K562 (cell line): ENCODE measurements around the gene TXNDC9. TPM values are rescaled to one million over a fixed set of nuclear protein-coding genes. Genes with fewer than 3 reads are reported as not detected.

Experiments used
- ADNP ChIP-seq: fragments of 200-800 bp; sonication (Bioruptor generic); IDR thresholded peaks from 2 replicates; pipeline ENCODE4 v1.6.1; 2016; ENCODE audit warnings: missing genetic modification characterization, missing compliant biosample characterization
- CBX1 ChIP-seq: sonication (generic); IDR thresholded peaks from 2 replicates; pipeline ENCODE4 v1.6.1; 2016; ENCODE audit warnings: antibody characterized with exemption, low read depth, mild to moderate bottlenecking
- E2F8 ChIP-seq: fragments of 450-650 bp; IDR thresholded peaks from 2 replicates; pipeline ENCODE4 v1.7.1; 2018; ENCODE audit warnings: mild to moderate bottlenecking, low read depth; ENCODE audit not compliant: partially characterized antibody
- EP300 ChIP-seq: IDR thresholded peaks from 2 replicates; pipeline ENCODE4 v1.6.1; 2012; ENCODE audit warnings: low read length, improper control_type of control experiment
- GATA2 ChIP-seq: sonication (generic); formaldehyde crosslinking; IDR thresholded peaks from 2 replicates; pipeline ENCODE4 v1.4.0; 2020; ENCODE audit warnings: mild to moderate bottlenecking, missing genetic modification reagents
- HMGXB4 ChIP-seq: sonication (generic); formaldehyde crosslinking; IDR thresholded peaks from 2 replicates; pipeline ENCODE4 v1.8.1; 2023; ENCODE audit warnings: mild to moderate bottlenecking, missing genetic modification reagents
- KHSRP ChIP-seq: fragments of 450-650 bp; IDR thresholded peaks from 2 replicates; pipeline ENCODE4 v1.6.1; 2017
- NFRKB ChIP-seq: fragments of 450-650 bp; IDR thresholded peaks from 2 replicates; pipeline ENCODE4 v1.6.1; 2016; ENCODE audit warnings: low read depth
- NFYB ChIP-seq: IDR thresholded peaks from 2 replicates; pipeline ENCODE4 v1.6.1; 2011; ENCODE audit warnings: mild to moderate bottlenecking, moderate library complexity; ENCODE audit not compliant: insufficient read length; ENCODE audit errors: extremely low read depth
- PHF8 ChIP-seq: fragments of 200-600 bp; sonication (generic); IDR thresholded peaks from 2 replicates; pipeline ENCODE4 v1.6.1; 2012; ENCODE audit warnings: mixed run types, mild to moderate bottlenecking, inconsistent platforms, low read length, moderate library complexity, borderline replicate concordance
- PHTF2 ChIP-seq: fragments of 250-450 bp; sonication (Bioruptor Pico); IDR thresholded peaks from 2 replicates; pipeline ENCODE4 v1.5.0; 2021; ENCODE audit warnings: mild to moderate bottlenecking
- SMARCE1 ChIP-seq: fragments of 450-650 bp; IDR thresholded peaks from 2 replicates; pipeline ENCODE4 v1.7.1; 2016; ENCODE audit warnings: mild to moderate bottlenecking
- SREBF1 ChIP-seq: fragments of 150-350 bp; IDR thresholded peaks from 2 replicates; pipeline ENCODE4 v1.6.1; 2014; ENCODE audit warnings: antibody characterized with exemption, low read depth, low read length, borderline replicate concordance
- ZKSCAN3 ChIP-seq: fragments of 250-450 bp; sonication (Bioruptor Pico); IDR thresholded peaks from 2 replicates; pipeline ENCODE4 v1.4.0; 2020
- ZKSCAN8 ChIP-seq: fragments of 200-800 bp; sonication (Bioruptor generic); IDR thresholded peaks from 2 replicates; pipeline ENCODE4 v1.6.1; 2016; ENCODE audit warnings: missing genetic modification characterization, missing compliant biosample characterization
- ZNF184 ChIP-seq: sonication (generic); formaldehyde crosslinking; IDR thresholded peaks from 2 replicates; pipeline ENCODE4 v1.5.0; 2020; ENCODE audit warnings: missing genetic modification reagents
- ZNF407 ChIP-seq: fragments of 450-650 bp; IDR thresholded peaks from 2 replicates; pipeline ENCODE4 v1.6.1; 2016; ENCODE audit warnings: low read depth
- ZNF830 ChIP-seq: fragments of 250-450 bp; sonication (Bioruptor Pico); IDR thresholded peaks from 2 replicates; pipeline ENCODE4 v1.5.0; 2021; ENCODE audit warnings: mild to moderate bottlenecking
- polyA plus RNA-seq, 8 experiments: library from polyadenylated mRNA; depleted of rRNA in 4 of 8; stranded (reverse) in 5 of 8; unstranded in 3 of 8; fragments of >200 nt; fragmentation: Nextera tagmentation in 2 of 8; fragmentation: Illumina TruSeq in 1 of 8; extraction: Ambion mirVana in 2 of 8; extraction: Trizol in 1 of 8; gene quantifications; 2 replicates each; pipeline versions ENCODE4 v1.2.1 to v1.2.3, GENCODE V29; 2011 to 2014; ENCODE audit warnings: inconsistent platforms in 1 of 8, missing spikeins in 1 of 8
- total RNA-seq, 7 experiments: library from RNA; depleted of rRNA in 6 of 7; stranded (reverse); fragments of >200 nt in 6 of 7; fragmentation: Illumina TruSeq in 2 of 7; extraction: Trizol in 2 of 7; gene quantifications; 2 replicates each; pipeline versions ENCODE4 v1.2.1 to v1.2.3, GENCODE V29; 2011 to 2021; ENCODE audit warnings: low replicate concordance in 1 of 7

TXNDC9 gene
- total and polyA plus RNA-seq, 9 of the 15 experiments (the other 6 are each of a cell fraction or from before 2014, with no cell fraction given): 37.5 to 211 (median 65.5) TPM

- no peak for TF ChIP-seq ZNF407
- no peak for TF ChIP-seq CBX1
- TF ChIP-seq GATA2 (CRISPR knock-in tag): no peak
- no peak for TF ChIP-seq NFYB
- TF ChIP-seq ZNF184: no peak
- no peak for TF ChIP-seq HMGXB4
- TF ChIP-seq KHSRP: no peak
- TF ChIP-seq SMARCE1: no peak
- no peak for TF ChIP-seq ZNF830
- no peak for TF ChIP-seq ADNP
- TF ChIP-seq E2F8: no peak
- no peak for TF ChIP-seq SREBF1
- no peak for TF ChIP-seq EP300
- TF ChIP-seq ZKSCAN3: no peak
- no peak for TF ChIP-seq ZKSCAN8 (CRISPR knock-in tag)
- TF ChIP-seq PHTF2 (CRISPR knock-in tag): no peak
- no peak for TF ChIP-seq PHF8
- no peak for TF ChIP-seq NFRKB
These were observed 625 bp upstream of the TXNDC9 start (continued) for GRCh38 chr2:99336804-99337112.
